ENCODE results near the gene THTPA. TPM values are rescaled to one million over a fixed set of nuclear protein-coding genes. Genes with fewer than 3 reads are reported as not detected.

Gene THTPA
- total and polyA plus RNA-seq, 9 of the 15 experiments (the other 6 are each of a cell fraction or from before 2014, with no cell fraction given): 2.4 to 8.7 (median 5.2) TPM

DNA sequence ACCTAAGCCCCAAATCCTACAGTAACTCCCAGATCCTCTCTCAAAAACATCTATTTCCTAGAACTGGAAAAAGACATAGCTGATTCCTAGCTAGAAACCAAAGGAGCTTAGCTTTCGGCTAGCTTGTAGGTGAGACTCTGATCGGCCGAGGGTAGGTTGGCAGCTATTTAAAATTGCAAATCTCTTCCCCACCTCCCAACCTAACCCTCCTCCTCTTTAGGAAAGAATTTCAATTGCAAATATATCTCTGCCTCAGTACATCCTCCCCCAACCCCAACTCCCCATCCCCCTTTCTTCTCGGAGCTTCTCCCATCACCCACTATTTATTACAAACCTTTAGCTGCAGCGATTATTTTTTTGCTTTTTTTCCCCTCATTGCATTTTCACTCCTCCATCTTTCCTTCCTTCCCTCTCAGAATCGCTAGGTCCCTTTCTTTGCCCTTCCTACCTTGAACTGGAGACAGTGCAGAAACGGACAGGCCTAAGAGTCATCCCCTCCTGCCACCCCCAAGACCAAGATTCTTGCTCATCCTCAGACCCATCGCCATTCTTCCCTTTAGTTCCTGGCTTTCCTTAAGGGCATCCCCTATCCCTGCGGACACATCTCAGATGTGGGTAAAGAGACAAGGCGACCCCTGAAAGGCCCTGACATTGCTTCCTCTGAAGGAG is 17.9 kb upstream of the THTPA start:
- Histone ChIP-seq H3K4me2 (ENCODE audit: insufficient read depth, low read length) (no peak overlapping the region), H3K27ac (ENCODE audit: extremely low read depth, low read depth, low read length) (no peak overlapping the region), H3K9me3 (replicated peaks; ENCODE audit: control insufficient read depth, insufficient read depth, low read depth, low read length) (no peaks in the 10 kb centered on the region), H3K9me1 (ENCODE audit: control insufficient read depth, insufficient read depth, low read length) (no peaks in the 10 kb centered on the region), H3K27me3 (ENCODE audit: control insufficient read depth in 2 of 2, insufficient read depth in 2 of 2, low read length in 2 of 2) (peaks cover 0 to 11% of the 10 kb centered on the region in 2 experiments; a peak in 2 of 5 replicates), H3K4me1 (replicated peaks in 1 of 2; ENCODE audit: control insufficient read depth in 2 of 2, insufficient read depth in 2 of 2, low read length in 2 of 2) (no peaks in the 10 kb centered on the region; a peak in 1 of 5 replicates), H3K79me2 (ENCODE audit: control insufficient read depth, insufficient read depth, low read length) (no peaks in the 10 kb centered on the region), H4K20me1 (replicated peaks; ENCODE audit: control insufficient read depth, insufficient read depth, low read length) (no peaks in the 10 kb centered on the region), H3K9ac (ENCODE audit: insufficient read depth in 1 of 2, low read depth in 2 of 2, low read length in 2 of 2) (no peak overlapping the region; a peak in 1 of 4 replicates), H3K36me3 (ENCODE audit: control insufficient read depth, insufficient read depth, low read length) (no peaks in the 10 kb centered on the region), H3K4me3 (no peak overlapping the region), H2AFZ (ENCODE audit: low read depth, low read length) (no peak overlapping the region)
- ATAC-seq (no peak), DNase-seq (ENCODE audit: extremely low read depth in 1 of 4, low spot score in 3 of 4) (no peak), FAIRE-seq (no peak)
- in situ Hi-C loops (cut with MboI): no loop called here
- BruUV-seq (replicated peaks): no TSS peak
- no peak for TF ChIP-seq ILK (tag; IDR thresholded peaks at IDR 0.05; ENCODE audit: borderline replicate concordance, low read depth)
- TF ChIP-seq, protein P1, sequence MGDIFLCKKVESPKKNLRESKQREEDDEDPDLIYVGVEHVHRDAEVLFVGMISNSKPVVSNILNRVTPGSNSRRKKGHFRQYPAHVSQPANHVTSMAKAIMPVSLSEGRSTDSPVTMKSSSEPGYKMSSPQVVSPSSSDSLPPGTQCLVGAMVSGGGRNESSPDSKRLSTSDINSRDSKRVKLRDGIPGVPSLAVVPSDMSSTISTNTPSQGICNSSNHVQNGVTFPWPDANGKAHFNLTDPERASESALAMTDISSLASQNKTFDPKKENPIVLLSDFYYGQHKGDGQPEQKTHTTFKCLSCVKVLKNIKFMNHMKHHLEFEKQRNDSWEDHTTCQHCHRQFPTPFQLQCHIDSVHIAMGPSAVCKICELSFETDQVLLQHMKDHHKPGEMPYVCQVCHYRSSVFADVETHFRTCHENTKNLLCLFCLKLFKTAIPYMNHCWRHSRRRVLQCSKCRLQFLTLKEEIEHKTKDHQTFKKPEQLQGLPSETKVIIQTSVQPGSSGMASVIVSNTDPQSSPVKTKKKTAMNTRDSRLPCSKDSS (IDR thresholded peaks at IDR 0.05; ENCODE audit: low read depth, partially characterized antibody): no peak
- TF ChIP-seq, protein P2, sequence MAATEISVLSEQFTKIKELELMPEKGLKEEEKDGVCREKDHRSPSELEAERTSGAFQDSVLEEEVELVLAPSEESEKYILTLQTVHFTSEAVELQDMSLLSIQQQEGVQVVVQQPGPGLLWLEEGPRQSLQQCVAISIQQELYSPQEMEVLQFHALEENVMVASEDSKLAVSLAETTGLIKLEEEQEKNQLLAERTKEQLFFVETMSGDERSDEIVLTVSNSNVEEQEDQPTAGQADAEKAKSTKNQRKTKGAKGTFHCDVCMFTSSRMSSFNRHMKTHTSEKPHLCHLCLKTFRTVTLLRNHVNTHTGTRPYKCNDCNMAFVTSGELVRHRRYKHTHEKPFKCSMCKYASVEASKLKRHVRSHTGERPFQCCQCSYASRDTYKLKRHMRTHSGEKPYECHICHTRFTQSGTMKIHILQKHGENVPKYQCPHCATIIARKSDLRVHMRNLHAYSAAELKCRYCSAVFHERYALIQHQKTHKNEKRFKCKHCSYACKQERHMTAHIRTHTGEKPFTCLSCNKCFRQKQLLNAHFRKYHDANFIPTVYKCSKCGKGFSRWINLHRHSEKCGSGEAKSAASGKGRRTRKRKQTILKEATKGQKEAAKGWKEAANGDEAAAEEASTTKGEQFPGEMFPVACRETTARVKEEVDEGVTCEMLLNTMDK (IDR thresholded peaks at IDR 0.05; ENCODE audit: borderline replicate concordance, insufficient read depth, low read depth, low read length, poor library complexity, severe bottlenecking): no peak
- TF ChIP-seq MXI1 (IDR thresholded peaks at IDR 0.05; ENCODE audit: low read depth, low read length): no peak
- TF ChIP-seq ZNF197 (CRISPR knock-in tag; IDR thresholded peaks at IDR 0.05; ENCODE audit: low read depth): no peak
- no peak for TF ChIP-seq ZBTB33 (CRISPR knock-in tag; IDR thresholded peaks at IDR 0.05)
- no peak for TF ChIP-seq SP1 (CRISPR knock-in tag; IDR thresholded peaks at IDR 0.05)
- TF ChIP-seq RNF2 (IDR thresholded peaks at IDR 0.05): no peak
- no peak for TF ChIP-seq MEF2D (tag; conservative IDR thresholded peaks at IDR 0.05; ENCODE audit: low read depth)
- TF ChIP-seq, protein P3, sequence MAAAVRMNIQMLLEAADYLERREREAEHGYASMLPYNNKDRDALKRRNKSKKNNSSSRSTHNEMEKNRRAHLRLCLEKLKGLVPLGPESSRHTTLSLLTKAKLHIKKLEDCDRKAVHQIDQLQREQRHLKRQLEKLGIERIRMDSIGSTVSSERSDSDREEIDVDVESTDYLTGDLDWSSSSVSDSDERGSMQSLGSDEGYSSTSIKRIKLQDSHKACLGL (CRISPR knock-in tag; IDR thresholded peaks at IDR 0.05; ENCODE audit: borderline replicate concordance, poor library complexity, severe bottlenecking): no peak
- no peak for TF ChIP-seq NFATC3 (IDR thresholded peaks at IDR 0.05)
- no peak for TF ChIP-seq HDAC1 (IDR thresholded peaks at IDR 0.05)
- whole genome bisulfite sequencing (ENCODE audit: insufficient coverage, low coverage, missing lambda C conversion rate): 9% methylated on average over 6 of the region's 10 CpGs
- intact Hi-C loops (cut with micrococcal nuclease): no loop called here
- CTCF ChIA-PET (ENCODE audit: low intra/inter-chr PET ratio): no interaction called here
- POLR2A ChIA-PET: interaction anchor here (1.8 kb wide), 1 partner anchor 17 kb away, joined by 4 read pairs; the partner anchor contains the start of gene THTPA
